Breast epithelium (tissue), 4 donors: ENCODE results near the gene CD14. TPM values are rescaled to one million over a fixed set of nuclear protein-coding genes. Genes with fewer than 3 reads are reported as not detected.
A peak's percentile ranks its signal among the peaks of the same experiment; 100 is the strongest.
"Not testable (repeated sequence)": the region's sequence is repeated elsewhere in the genome, so short reads cannot be mapped to it uniquely, and the experiment has no call there.

Source experiments
- DNase-seq, 2 donors: peaks; one replicate each; pipeline ENCODE4 v3.0.0-alpha.2; 2019; ENCODE audit warnings: low spot score in 2 of 2
- H3K27ac ChIP-seq, 2 donors: fragments of 200-600 bp; sonication (generic) in 1 of 2; one replicate each; pipeline ENCODE4 v1.5.1; 2016 to 2019; ENCODE audit warnings: mild to moderate bottlenecking in 1 of 2
- H3K27me3 ChIP-seq, 2 donors: fragments of 200-600 bp; sonication (generic) in 1 of 2; one replicate each; pipeline versions ENCODE4 v1.5.1 to v1.6.0; 2017 to 2019; ENCODE audit warnings: control low read depth in 1 of 2, mild to moderate bottlenecking in 1 of 2
- H3K36me3 ChIP-seq: fragments of 200-600 bp; one replicate; pipeline ENCODE4 v1.5.1; 2019
- H3K4me1 ChIP-seq, 2 donors: fragments of 200-600 bp; sonication (generic); one replicate each; pipeline ENCODE4 v1.5.1; 2016 to 2019; ENCODE audit warnings: control low read depth in 1 of 2
- H3K4me3 ChIP-seq, 3 donors: fragments of 200-600 bp; sonication (generic); 1 replicate in 2 of 3; 2 replicates in 1 of 3; pipeline ENCODE4 v1.5.1; 2016 to 2019; ENCODE audit warnings: mild to moderate bottlenecking in 3 of 3, moderate library complexity in 2 of 3
- H3K9me3 ChIP-seq, 2 donors: fragments of 200-600 bp; sonication (generic) in 1 of 2; one replicate each; pipeline ENCODE4 v1.5.1; 2016 to 2019; ENCODE audit warnings: control low read depth in 1 of 2
- CTCF ChIP-seq, 3 donors: fragments of 450-650 bp; IDR thresholded peaks; one replicate each; pipeline ENCODE4 v1.5.1; 2016 to 2017; ENCODE audit warnings: antibody characterized with exemption in 3 of 3, mild to moderate bottlenecking in 3 of 3, moderate library complexity in 3 of 3
- POLR2A ChIP-seq: fragments of 450-650 bp; IDR thresholded peaks from one replicate; pipeline ENCODE4 v1.6.1; 2016; ENCODE audit warnings: antibody characterized with exemption, mild to moderate bottlenecking, moderate library complexity
- POLR2AphosphoS5 ChIP-seq, 3 donors: sonication (generic); formaldehyde crosslinking; IDR thresholded peaks; one replicate each; pipeline ENCODE4 v1.6.1; 2017; ENCODE audit warnings: antibody characterized with exemption in 3 of 3
- intact Hi-C: fragments of 100-400 bp; cut with DNase I; formaldehyde crosslinking; loops from one replicate; pipeline ENCODE4 v1.15.1; 2023; ENCODE audit warnings: low total_unique reads
- total RNA-seq, 3 donors: library from RNA; depleted of rRNA; stranded (reverse); fragments of >200 nt; gene quantifications; one replicate each; pipeline ENCODE4 v1.1.0, GENCODE V29; 2016

CD14 gene
- total RNA-seq, 3 donors from 2014 or later: 46.9 to 119 (median 65.7) TPM

- no peaks in the 10 kb centered on the region for H3K9me3 ChIP-seq
- peaks cover 6% of the 10 kb centered on the region for H3K36me3 ChIP-seq
- H3K27ac ChIP-seq: no peak within 1 kb of the TSS
- TF ChIP-seq POLR2AphosphoS5 (IDR thresholded peaks at IDR 0.05) (no peak), CTCF (IDR thresholded peaks at IDR 0.05) (no peak), POLR2A (no peak)
- no peaks in the 10 kb centered on the region for H3K4me1 ChIP-seq
- intact Hi-C loops: no loop called here
- H3K4me3 ChIP-seq: peak within 1 kb of the TSS in 2 of 3 donors; percentile 28 to 44
- H3K27me3 ChIP-seq: no peaks in the 10 kb centered on the region
- DNase-seq: no peak
Observed at GRCh38 chr5:140673187-140673976, 40.4 kb upstream of the CD14 start, which contains the start of gene DND1. Gene DND1, minus strand, starts transcription at chr5:140673576. Its CDS starts 34 bp downstream, at chr5:140673542.

- intact Hi-C loops: no loop called here
- H3K4me1 ChIP-seq: no peaks in the 10 kb centered on the region
- TF ChIP-seq POLR2AphosphoS5 (IDR thresholded peaks at IDR 0.05) (no peak), POLR2A (no peak), CTCF (IDR thresholded peaks at IDR 0.05) (no peak)
- H3K4me3 ChIP-seq: peak overlapping the region in 2 of 3 donors; percentile 28 to 44
- H3K36me3 ChIP-seq: peaks cover 6% of the 10 kb centered on the region
- no peak overlapping the region for H3K27ac ChIP-seq
- no peaks in the 10 kb centered on the region for H3K27me3 ChIP-seq
- no peaks in the 10 kb centered on the region for H3K9me3 ChIP-seq
- DNase-seq: no peak
Observed at GRCh38 chr5:140672455-140673186, 39.6 kb upstream of the CD14 start.

- Histone ChIP-seq H3K4me3 (no peak overlapping the region), H3K36me3 (peaks cover 6% of the 10 kb centered on the region), H3K9me3 (no peaks in the 10 kb centered on the region), H3K27ac (no peak overlapping the region), H3K27me3 (no peaks in the 10 kb centered on the region), H3K4me1 (peaks cover 0 to under 1% of the 10 kb centered on the region in 2 donors)
- intact Hi-C loops: no loop called here
- no peak for DNase-seq
- TF ChIP-seq POLR2A: no peak
- TF ChIP-seq POLR2AphosphoS5 (IDR thresholded peaks at IDR 0.05): no peak
- TF ChIP-seq CTCF (IDR thresholded peaks at IDR 0.05): no peak
Observed at GRCh38 chr5:140671472-140672125, 38.6 kb upstream of the CD14 start.

DNA sequence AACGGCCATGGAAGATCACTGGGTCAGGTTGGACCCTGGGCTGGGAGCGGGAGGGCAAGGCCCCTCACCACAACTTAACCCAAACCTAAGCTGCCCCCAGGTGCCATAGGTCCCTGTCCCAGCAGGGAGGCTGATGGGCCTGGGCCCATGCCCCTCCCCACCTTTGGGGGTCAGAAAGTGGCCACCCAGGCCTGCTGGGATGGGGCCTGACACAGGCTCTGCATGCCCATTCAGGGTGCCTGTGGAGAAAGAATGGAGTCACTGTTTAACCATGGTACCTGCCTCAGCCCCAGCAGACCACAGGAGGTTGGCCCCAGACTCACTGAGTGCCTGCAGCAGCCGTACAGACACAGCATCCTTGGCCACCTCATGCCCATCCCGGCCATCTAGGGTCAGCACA lies 38.1 kb upstream of the CD14 start:
- H3K36me3 ChIP-seq, intact Hi-C loops, H3K4me1 ChIP-seq: not testable (repeated sequence)

GRCh38 chr5:140664359-140665119 lies 31.6 kb upstream of the CD14 start, which contains the start of gene WDR55:
Gene WDR55, plus strand, starts transcription at chr5:140664904. Its CDS starts 9 bp downstream, at chr5:140664913.
- Histone ChIP-seq H3K4me3 (peak within 1 kb of the TSS; percentile 86 to 89 (median 87)), H3K27ac (peak within 1 kb of the TSS; percentile 92 to 93), H3K4me1 (peaks cover 0 to 9% of the 10 kb centered on the region in 2 donors), H3K27me3 (no peaks in the 10 kb centered on the region), H3K36me3 (peaks cover 7% of the 10 kb centered on the region), H3K9me3 (no peaks in the 10 kb centered on the region)
- DNase-seq: peak; percentile 92 to 95
- intact Hi-C loops: no loop called here
- TF ChIP-seq CTCF (IDR thresholded peaks at IDR 0.05): no peak
- peak; percentile 78 to 87 (median 84) for TF ChIP-seq POLR2AphosphoS5 (IDR thresholded peaks at IDR 0.05)

More for the DNA sequence above, 38.1 kb upstream of the CD14 start:
- H3K27ac ChIP-seq, H3K9me3 ChIP-seq, H3K27me3 ChIP-seq, DNase-seq, H3K4me3 ChIP-seq: not testable (repeated sequence)
